ENCODE results near the gene KRTAP5-9.
"Not testable (repeated sequence)": the region's sequence is repeated elsewhere in the genome, so short reads cannot be mapped to it uniquely, and the experiment has no call there.

Gene KRTAP5-9

DNA sequence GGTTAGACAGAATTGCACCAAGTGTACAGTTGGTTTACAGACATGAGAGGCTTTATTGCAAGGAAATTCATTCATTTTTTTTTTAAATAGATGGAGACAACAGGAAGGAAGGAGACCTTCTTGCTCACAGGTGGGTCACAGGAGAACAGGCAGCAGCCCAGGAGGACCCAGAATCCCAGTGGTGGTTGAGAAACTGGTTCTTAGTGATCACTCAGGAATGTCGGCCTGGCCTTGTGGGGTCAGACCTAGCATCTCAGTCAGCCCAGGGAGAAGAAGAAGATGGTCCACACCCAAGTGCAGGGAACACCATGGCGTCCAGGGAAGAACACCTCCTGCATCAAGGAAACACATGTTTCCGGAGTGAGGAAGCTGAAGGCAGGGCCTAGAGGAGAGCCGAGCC, 33.6 kb downstream of the KRTAP5-9 start:
- DNase-seq (ENCODE audit: low spot score): no peak
- in situ Hi-C loops (cut with MboI; ENCODE audit: low pct_unique_long_range_greater_than_20kb, low sequenced_read_pairs, unreplicated experiment): no loop called here
- no peak for TF ChIP-seq CTCF (IDR thresholded peaks at IDR 0.05; ENCODE audit: extremely low read depth, insufficient read depth, missing control alignments)

DNA sequence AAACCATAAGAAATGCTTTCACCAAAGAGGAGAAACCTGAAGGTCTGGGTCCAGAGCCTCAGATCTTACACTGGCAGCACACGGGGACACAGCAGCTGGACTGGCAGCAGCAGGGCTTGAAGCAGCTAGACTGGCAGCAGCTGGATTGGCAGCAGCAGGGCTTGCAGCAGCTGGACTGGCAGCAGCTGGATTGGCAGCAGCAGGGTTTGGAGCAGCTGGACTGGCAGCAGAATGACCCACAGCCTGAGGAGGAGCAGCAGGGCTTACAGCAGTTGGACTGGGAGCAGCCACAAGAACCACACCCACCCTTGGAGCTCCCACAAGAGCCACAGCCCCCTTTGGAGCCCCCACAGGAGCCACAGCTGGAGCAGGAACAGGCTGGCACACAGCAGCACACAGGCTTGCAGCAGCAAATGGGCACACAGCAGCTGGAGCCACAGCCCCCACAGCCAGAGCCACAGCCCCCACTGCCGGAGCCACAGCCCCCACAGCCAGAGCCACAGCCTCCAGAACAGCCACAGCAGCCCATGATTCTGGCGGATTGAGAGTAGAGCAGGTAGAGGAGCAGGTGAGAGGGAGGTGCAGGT, 34.2 kb downstream of the KRTAP5-9 start, which contains the start of gene KRTAP5-11:
Gene KRTAP5-11 (minus strand): TSS at position 567 of the 587 bp plus-strand sequence. CDS start 38 bp downstream, at position 529.
- in situ Hi-C loops (cut with MboI; ENCODE audit: low pct_unique_long_range_greater_than_20kb, low sequenced_read_pairs, unreplicated experiment): no loop called here
- TF ChIP-seq CTCF (IDR thresholded peaks at IDR 0.05; ENCODE audit: extremely low read depth, insufficient read depth, missing control alignments): no peak
- DNase-seq (ENCODE audit: low spot score): no peak

GRCh38 chr11:71582969-71583368, 34.7 kb downstream of the KRTAP5-9 start:
- in situ Hi-C loops (cut with MboI; ENCODE audit: low pct_unique_long_range_greater_than_20kb, low sequenced_read_pairs, unreplicated experiment); DNase-seq (ENCODE audit: low spot score): not testable (repeated sequence)

GRCh38 chr11:71585673-71586072, 37.5 kb downstream of the KRTAP5-9 start:
- DNase-seq (ENCODE audit: low spot score); in situ Hi-C loops (cut with MboI; ENCODE audit: low pct_unique_long_range_greater_than_20kb, low sequenced_read_pairs, unreplicated experiment): not testable (repeated sequence)

DNA sequence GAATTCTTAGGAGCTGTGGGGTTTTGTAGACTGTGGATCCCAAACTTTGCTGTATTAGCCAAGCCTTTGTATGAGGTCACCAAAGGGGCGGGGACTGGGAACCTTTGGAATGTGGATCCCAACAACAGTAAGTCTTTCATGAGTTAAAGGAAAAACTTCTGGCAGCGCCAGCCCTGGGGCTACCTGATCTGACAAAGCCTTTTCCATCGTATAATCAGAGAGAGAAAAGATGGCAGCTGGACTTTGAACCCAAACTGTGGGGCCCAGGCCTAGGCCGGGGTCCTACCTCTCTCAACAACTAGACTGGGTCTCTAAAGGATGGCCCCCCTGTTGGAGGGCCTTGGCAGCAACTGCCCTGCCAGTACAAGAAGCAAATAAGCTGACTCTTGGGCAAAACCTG, 40.1 kb downstream of the KRTAP5-9 start:
- in situ Hi-C loops (cut with MboI; ENCODE audit: low pct_unique_long_range_greater_than_20kb, low sequenced_read_pairs, unreplicated experiment); DNase-seq (ENCODE audit: low spot score): not testable (repeated sequence)

DNA sequence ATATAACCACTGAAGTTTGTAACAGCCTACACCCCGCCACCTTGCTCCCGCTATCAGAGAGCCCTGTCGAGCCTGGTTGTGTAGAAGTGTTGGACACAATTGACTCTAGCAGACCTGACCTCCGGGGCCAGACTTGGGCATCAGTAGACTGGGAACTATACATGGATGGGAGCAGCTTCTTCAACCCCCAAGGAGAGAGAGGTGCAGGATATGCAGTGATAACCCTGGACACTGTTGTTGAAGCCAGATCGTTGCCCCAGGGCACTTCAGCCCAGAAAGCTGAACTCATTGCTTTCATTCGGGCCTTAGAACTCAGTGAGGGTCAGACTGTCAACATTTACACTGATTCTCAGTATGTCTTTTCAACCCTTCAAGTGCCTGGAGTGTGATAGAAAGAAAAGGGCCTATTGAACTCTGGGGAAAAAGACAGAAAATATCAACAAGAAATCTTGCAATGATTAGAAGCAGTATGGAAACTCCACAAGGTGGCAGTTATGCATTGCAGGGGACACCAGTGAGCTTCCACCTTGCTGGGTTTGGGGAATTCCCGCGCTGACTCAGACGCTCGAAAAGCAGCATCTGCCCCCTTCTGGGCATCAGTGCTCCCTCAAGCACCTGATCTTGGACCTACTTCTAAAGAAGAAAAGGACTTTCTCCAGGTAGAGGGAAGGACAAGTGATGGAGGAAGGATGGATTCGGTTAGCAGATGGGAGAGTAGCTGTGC, 40.8 kb downstream of the KRTAP5-9 start:
- in situ Hi-C loops (cut with MboI; ENCODE audit: low pct_unique_long_range_greater_than_20kb, low sequenced_read_pairs, unreplicated experiment); DNase-seq (ENCODE audit: low spot score): not testable (repeated sequence)
- peak; percentile 50 for TF ChIP-seq CTCF (IDR thresholded peaks at IDR 0.05; ENCODE audit: extremely low read depth, insufficient read depth, missing control alignments)

DNA sequence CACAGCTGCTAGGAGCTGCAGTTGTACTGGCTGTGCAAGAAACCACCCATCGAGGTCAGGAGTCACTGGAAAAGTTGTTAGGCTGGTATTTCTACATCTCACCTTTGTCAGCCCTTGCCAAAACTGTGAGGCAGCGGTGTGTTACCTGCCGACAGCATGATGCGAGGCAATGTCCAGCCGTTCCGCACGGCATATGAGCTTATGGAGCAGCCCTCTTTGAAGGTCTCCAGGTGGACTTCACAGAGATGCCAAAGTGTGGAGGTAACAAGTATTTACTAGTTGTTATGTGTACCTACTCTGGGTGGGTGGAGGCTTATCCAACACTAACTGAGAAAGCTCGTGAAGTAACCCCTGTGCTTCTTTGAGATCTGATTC, 41.3 kb downstream of the KRTAP5-9 start:
- DNase-seq (ENCODE audit: low spot score); in situ Hi-C loops (cut with MboI; ENCODE audit: low pct_unique_long_range_greater_than_20kb, low sequenced_read_pairs, unreplicated experiment): not testable (repeated sequence)
